EH (cell line): ENCODE data around the gene ECHDC3.
"Not testable (repeated sequence)": the region's sequence is repeated elsewhere in the genome, so short reads cannot be mapped to it uniquely, and the experiment has no call there.

ENCODE experiments used
- DNase-seq: peaks from one replicate; pipeline ENCODE4 v3.0.0-alpha.2; 2015; ENCODE audit warnings: low read depth

Gene ECHDC3

GRCh38 chr10:11715815-11716494 is 26.2 kb upstream of the ECHDC3 start:
- no peak for DNase-seq

DNA sequence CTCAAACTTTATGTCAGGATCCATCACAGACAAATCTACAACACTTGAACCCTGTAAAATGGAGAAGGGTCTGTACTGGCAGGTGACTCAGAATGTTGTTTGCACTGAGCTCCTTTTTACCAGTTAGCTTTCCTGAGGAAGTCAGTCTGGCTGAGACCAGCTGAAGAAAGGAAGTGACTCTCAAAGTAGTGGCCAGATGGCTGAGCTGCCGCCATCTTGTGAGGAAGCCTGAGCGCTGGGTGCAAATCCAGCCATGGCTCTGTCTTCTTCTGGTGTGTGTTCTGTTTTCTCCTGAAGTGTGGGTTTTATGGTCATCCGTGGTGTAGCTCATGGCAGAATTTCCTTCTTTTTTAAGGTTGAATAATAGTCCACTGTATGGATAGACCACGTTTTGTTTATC is 25.5 kb upstream of the ECHDC3 start:
- DNase-seq = no peak

- DNase-seq = no peak
These were observed 22.5 kb upstream of the ECHDC3 start for GRCh38 chr10:11719496-11720259.

GRCh38 chr10:11720260-11720741 is 21.9 kb upstream of the ECHDC3 start:
- DNase-seq = no peak

- DNase-seq = no peak
These were observed 20.4 kb upstream of the ECHDC3 start for GRCh38 chr10:11721806-11722205.

GRCh38 chr10:11723359-11723758 is 18.8 kb upstream of the ECHDC3 start:
- DNase-seq = no peak

- DNase-seq = peak; percentile 69
These were observed 17.0 kb upstream of the ECHDC3 start for GRCh38 chr10:11724938-11725776.

- no peak for DNase-seq
These were observed 16.3 kb upstream of the ECHDC3 start for GRCh38 chr10:11725912-11726311.

DNA sequence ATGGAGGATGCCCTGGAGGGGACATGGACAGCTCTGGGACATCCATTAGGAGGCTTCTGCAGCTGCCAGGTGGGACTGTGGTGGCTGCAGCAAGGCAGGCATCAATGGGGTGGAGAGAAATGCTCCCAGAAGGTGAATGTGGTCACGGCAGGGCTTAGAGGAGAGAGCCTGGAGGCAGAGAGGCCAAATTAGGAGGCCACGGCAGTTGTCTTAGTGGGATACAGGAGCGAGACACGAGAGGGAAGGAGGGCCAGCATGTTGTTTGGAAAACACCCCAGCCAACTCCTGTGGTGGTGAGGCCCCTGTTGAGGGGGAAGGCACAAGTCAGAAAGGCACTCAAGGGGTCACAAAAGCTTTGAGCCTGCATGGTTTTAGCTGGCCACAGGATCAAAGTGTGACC is 14.6 kb upstream of the ECHDC3 start:
- no peak for DNase-seq

DNA sequence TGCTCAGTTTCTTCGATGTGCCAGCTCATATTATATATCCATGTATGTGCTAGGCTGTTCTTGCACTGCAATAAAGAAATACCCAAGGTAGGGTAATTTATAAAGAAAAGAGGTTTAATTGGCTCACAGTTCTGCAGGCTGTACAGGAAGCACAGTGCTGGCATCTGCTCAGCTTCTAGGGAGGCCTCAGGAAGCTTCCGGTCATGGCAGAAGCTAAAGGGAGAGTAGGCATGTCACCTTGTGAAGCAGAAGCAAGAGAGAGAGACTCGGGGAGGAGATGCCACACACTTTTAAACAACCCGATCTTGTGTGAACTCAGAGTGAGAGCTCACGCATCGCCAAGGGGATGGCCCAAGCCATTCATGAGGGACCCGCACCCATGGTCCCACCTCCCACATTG is 13.8 kb upstream of the ECHDC3 start:
- no peak for DNase-seq

- DNase-seq = no peak
These were observed 12.3 kb upstream of the ECHDC3 start for GRCh38 chr10:11729790-11730315.

DNA sequence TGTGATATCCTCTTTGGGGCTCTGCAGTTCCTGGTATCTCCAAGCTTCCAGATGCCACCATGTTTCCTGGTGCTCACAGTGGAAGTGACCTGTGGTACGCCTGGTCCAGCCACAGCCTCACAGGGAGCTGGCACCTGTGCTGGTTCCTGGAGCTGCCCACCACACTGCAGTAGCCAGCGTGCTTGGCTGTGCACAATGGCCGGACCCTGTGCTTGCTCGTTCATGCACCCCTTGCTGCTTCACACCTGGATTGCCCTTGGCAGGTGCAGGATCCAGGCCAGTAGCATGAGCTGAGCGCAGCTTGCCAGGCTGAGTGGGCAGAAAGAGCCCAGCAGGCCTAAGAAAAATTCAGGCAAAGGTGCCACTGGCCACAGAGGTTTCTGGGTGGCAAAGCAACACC is 11.4 kb upstream of the ECHDC3 start:
- no peak for DNase-seq

DNA sequence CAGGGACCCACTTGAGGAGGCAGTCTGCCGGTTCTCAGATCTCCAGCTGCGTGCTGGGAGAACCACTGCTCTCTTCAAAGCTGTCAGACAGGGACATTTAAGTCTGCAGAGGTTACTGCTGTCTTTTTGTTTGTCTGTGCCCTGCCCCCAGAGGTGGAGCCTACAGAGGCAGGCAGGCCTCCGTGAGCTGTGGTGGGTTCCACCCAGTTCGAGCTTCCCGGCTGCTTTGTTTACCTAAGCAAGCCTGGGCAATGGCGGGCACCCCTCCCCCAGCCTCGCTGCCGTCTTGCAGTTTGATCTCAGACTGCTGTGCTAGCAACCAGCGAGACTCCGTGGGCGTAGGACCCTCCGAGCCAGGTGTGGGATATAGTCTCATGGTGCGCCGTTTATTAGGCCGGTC is 5.4 kb upstream of the ECHDC3 start:
- not testable (repeated sequence) for DNase-seq

DNA sequence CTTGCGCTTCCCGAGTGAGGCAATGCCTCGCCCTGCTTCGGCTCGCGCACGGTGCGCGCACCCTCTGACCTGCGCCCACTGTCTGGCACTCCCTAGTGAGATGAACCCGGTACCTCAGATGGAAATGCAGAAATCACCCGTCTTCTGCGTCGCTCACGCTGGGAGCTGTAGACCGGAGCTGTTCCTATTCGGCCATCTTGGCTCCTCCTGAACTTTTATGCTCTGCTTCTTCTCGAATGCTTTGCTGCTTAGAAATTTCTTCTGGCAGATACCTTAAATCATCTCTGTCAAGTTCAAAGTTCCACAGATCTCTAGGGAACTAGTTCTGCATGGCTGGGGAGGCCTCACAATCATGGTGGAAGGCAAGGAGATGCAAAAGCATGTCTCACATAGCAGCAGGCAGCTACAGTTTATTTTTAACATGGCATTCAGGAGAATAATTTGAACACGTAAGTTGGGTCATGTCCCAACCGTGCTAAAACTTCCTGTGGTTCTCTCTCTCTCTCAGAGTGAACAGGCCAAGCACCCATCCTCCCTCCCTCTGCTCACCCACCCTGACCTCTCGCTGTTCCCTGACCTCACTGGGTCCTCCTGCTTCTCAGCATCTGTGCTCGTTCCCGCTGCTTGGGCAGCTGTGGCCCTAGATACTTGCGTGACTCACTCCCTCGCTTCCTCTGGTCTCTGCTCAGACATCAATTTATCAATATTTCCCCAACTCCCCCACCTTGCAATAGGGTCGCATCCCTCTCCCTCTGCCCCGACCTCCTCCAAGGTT is 4.7 kb upstream of the ECHDC3 start:
- not testable (repeated sequence) for DNase-seq

- no peak for DNase-seq
These were observed 1.3 kb upstream of the ECHDC3 start for GRCh38 chr10:11740907-11741306.

DNA sequence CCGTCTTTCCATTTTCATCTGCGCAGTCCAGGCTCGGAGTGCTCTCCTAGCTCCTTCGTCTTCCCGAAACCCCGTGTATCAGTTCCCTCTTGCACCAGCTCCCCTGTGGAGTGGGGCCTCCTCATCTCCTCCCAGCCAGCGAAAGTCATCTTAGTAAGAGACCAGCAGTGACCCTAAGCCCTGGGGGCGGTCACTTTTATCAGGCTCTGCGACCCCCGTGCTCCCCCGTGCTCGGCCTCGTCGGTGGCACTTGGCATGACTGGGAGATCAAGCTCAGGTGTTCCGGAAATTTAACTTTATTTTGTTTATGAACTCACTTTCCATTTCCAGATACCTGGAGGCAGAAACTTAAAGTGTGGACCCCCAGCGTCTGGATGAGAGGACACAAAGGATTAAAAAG is 574 bp upstream of the ECHDC3 start:
- no peak for DNase-seq

GRCh38 chr10:11742779-11743298 is 657 bp downstream of the ECHDC3 start:
- DNase-seq = no peak

GRCh38 chr10:11743461-11744338 is 1.5 kb downstream of the ECHDC3 start:
- no peak for DNase-seq

GRCh38 chr10:11745045-11745444 is 2.9 kb downstream of the ECHDC3 start:
- no peak for DNase-seq

DNA sequence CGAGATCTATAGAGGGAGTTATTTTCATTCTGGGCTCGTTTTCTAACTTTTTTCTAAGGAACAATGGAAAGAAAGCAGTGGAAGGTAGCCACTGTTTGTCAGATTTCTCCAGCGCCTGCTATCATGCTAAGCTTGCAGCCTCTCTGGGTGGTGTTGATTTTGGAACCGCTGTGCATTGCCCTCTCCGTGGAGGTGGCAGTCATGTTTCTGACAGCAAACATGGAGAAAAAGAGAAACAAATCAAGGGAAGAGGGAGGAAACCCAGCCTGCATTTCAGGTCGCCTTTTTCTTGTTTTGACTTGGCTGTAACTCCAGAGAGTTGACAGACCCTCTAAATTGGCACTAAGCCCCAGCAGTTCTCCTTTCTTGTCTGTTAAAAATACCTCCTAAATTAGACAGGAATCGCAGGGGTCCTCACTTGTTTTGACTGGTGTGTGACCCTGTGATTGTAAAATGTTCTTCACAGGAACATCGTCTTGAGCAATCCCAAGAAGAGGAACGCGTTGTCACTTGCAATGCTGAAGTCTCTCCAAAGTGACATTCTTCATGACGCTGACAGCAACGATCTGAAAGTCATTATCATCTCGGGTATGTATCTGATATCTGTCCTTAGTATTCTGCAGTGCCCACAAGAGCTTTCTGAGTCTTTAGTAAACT is 4.8 kb downstream of the ECHDC3 start:
- no peak for DNase-seq
